ENCODE measurements around the gene ZC3H7A. TPM values are rescaled to one million over a fixed set of nuclear protein-coding genes. Genes with fewer than 3 reads are reported as not detected.

Gene ZC3H7A
- total and polyA plus RNA-seq, 4 donors, result 12.4 to 37.7 (median 24.7) TPM

DNA sequence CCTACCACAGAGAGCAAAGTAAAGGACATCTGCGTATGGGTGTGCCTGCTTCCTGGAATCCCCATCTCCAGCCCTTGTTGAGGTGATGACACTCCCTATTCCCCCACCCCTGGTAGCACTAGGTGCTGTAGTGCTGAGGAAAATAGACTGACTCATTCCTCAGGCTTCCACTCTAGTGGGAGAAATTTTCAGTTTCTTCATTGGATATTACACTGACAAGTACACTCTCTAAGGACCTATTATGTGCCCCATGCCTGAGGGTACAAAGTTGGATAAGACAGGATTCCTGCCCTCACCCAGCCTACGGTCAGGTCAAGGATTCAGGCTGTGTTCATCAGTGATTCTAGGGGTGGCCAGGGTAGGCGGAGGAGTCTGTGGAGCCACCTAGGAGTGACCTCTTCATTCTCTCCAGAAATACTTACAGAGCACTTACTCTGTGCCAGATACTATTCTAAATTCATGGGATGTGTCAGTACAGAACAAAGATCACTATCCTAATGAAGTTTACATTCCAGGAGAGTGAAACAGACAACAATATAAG is 4.5 kb upstream of the ZC3H7A start:
- TF ChIP-seq, protein P1, sequence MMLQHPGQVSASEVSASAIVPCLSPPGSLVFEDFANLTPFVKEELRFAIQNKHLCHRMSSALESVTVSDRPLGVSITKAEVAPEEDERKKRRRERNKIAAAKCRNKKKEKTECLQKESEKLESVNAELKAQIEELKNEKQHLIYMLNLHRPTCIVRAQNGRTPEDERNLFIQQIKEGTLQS (IDR thresholded peaks at IDR 0.05), result no peak
- TF ChIP-seq SP1 (IDR thresholded peaks at IDR 0.05) (no peak), EGR1 (IDR thresholded peaks at IDR 0.05; ENCODE audit: low read depth in 2 of 2) (no peak), JUND (IDR thresholded peaks at IDR 0.05) (no peak)
- Histone ChIP-seq H3K9ac (ENCODE audit: low read depth in 1 of 2, low read length in 2 of 2) (no peak overlapping the region), H3K36me3 (ENCODE audit: control insufficient read depth in 4 of 4, insufficient read depth in 3 of 4, low read depth in 1 of 4, low read length in 3 of 4) (no peaks in the 10 kb centered on the region), H3K9me3 (ENCODE audit: control insufficient read depth in 4 of 4, low read length in 3 of 4) (no peaks in the 10 kb centered on the region), H3K4me3 (ENCODE audit: low read depth in 1 of 3, low read length in 3 of 3) (no peak overlapping the region), H3K27ac (ENCODE audit: low read depth in 1 of 2, low read length in 2 of 2) (no peak overlapping the region), H3K27me3 (ENCODE audit: control insufficient read depth in 4 of 4, insufficient read depth in 4 of 4, low read length in 3 of 4) (no peaks in the 10 kb centered on the region), H3K4me1 (ENCODE audit: control insufficient read depth in 4 of 4, insufficient read depth in 4 of 4, low read length in 3 of 4) (peaks cover 4 to 16% (median 11%) of the 10 kb centered on the region in 4 donors)
- DNase-seq (ENCODE audit: low spot score), result no peak
- 96% methylated on average over 3 of the region's 3 CpGs for WGBS

DNA sequence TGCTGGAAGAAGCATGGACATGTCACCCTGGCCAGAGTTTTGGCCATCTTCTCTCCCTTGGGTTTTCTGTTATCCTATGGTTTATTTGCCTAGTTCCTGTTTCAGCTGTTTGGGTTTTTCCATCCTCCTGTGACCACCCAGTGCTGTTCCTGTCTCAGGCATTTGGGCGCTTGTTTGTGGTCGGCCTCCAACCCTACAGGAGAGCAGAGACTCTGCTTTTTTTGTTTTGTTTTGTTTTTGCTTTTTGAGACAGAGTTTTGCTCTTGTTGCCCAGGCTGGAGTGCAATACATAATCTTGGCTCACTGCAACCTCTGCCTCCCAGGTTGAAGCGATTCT is 3.3 kb upstream of the ZC3H7A start:
- no peak overlapping the region for H3K9ac ChIP-seq (ENCODE audit: low read depth in 1 of 2, low read length in 2 of 2)
- H3K27ac ChIP-seq (ENCODE audit: low read depth in 1 of 2, low read length in 2 of 2), result no peak overlapping the region
- H3K27me3 ChIP-seq (ENCODE audit: control insufficient read depth in 4 of 4, insufficient read depth in 4 of 4, low read length in 3 of 4), result no peaks in the 10 kb centered on the region
- no peaks in the 10 kb centered on the region for H3K36me3 ChIP-seq (ENCODE audit: control insufficient read depth in 4 of 4, insufficient read depth in 3 of 4, low read depth in 1 of 4, low read length in 3 of 4)
- H3K4me3 ChIP-seq (ENCODE audit: low read depth in 1 of 3, low read length in 3 of 3), result no peak overlapping the region
- no peaks in the 10 kb centered on the region for H3K9me3 ChIP-seq (ENCODE audit: control insufficient read depth in 4 of 4, low read length in 3 of 4)
- no peak for DNase-seq (ENCODE audit: low spot score)
- H3K4me1 ChIP-seq (ENCODE audit: control insufficient read depth in 4 of 4, insufficient read depth in 4 of 4, low read length in 3 of 4), result peaks cover 6 to 23% (median 18%) of the 10 kb centered on the region in 4 donors
- TF ChIP-seq RAD21 (IDR thresholded peaks at IDR 0.05) (no peak), EGR1 (IDR thresholded peaks at IDR 0.05; ENCODE audit: low read depth in 2 of 2) (no peak), SP1 (IDR thresholded peaks at IDR 0.05) (no peak), GABPA (IDR thresholded peaks at IDR 0.05 in 1 of 2, conservative IDR thresholded peaks at IDR 0.05 in 1 of 2) (no peak)
- TF ChIP-seq, protein P2, sequence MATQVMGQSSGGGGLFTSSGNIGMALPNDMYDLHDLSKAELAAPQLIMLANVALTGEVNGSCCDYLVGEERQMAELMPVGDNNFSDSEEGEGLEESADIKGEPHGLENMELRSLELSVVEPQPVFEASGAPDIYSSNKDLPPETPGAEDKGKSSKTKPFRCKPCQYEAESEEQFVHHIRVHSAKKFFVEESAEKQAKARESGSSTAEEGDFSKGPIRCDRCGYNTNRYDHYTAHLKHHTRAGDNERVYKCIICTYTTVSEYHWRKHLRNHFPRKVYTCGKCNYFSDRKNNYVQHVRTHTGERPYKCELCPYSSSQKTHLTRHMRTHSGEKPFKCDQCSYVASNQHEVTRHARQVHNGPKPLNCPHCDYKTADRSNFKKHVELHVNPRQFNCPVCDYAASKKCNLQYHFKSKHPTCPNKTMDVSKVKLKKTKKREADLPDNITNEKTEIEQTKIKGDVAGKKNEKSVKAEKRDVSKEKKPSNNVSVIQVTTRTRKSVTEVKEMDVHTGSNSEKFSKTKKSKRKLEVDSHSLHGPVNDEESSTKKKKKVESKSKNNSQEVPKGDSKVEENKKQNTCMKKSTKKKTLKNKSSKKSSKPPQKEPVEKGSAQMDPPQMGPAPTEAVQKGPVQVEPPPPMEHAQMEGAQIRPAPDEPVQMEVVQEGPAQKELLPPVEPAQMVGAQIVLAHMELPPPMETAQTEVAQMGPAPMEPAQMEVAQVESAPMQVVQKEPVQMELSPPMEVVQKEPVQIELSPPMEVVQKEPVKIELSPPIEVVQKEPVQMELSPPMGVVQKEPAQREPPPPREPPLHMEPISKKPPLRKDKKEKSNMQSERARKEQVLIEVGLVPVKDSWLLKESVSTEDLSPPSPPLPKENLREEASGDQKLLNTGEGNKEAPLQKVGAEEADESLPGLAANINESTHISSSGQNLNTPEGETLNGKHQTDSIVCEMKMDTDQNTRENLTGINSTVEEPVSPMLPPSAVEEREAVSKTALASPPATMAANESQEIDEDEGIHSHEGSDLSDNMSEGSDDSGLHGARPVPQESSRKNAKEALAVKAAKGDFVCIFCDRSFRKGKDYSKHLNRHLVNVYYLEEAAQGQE (IDR thresholded peaks at IDR 0.05), result no peak
- TF ChIP-seq, protein P3, sequence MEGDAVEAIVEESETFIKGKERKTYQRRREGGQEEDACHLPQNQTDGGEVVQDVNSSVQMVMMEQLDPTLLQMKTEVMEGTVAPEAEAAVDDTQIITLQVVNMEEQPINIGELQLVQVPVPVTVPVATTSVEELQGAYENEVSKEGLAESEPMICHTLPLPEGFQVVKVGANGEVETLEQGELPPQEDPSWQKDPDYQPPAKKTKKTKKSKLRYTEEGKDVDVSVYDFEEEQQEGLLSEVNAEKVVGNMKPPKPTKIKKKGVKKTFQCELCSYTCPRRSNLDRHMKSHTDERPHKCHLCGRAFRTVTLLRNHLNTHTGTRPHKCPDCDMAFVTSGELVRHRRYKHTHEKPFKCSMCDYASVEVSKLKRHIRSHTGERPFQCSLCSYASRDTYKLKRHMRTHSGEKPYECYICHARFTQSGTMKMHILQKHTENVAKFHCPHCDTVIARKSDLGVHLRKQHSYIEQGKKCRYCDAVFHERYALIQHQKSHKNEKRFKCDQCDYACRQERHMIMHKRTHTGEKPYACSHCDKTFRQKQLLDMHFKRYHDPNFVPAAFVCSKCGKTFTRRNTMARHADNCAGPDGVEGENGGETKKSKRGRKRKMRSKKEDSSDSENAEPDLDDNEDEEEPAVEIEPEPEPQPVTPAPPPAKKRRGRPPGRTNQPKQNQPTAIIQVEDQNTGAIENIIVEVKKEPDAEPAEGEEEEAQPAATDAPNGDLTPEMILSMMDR (IDR thresholded peaks at IDR 0.05; ENCODE audit: low read depth, low read length, missing input control), result no peak
- 95% methylated on average over 3 of the region's 3 CpGs for whole genome bisulfite sequencing

DNA sequence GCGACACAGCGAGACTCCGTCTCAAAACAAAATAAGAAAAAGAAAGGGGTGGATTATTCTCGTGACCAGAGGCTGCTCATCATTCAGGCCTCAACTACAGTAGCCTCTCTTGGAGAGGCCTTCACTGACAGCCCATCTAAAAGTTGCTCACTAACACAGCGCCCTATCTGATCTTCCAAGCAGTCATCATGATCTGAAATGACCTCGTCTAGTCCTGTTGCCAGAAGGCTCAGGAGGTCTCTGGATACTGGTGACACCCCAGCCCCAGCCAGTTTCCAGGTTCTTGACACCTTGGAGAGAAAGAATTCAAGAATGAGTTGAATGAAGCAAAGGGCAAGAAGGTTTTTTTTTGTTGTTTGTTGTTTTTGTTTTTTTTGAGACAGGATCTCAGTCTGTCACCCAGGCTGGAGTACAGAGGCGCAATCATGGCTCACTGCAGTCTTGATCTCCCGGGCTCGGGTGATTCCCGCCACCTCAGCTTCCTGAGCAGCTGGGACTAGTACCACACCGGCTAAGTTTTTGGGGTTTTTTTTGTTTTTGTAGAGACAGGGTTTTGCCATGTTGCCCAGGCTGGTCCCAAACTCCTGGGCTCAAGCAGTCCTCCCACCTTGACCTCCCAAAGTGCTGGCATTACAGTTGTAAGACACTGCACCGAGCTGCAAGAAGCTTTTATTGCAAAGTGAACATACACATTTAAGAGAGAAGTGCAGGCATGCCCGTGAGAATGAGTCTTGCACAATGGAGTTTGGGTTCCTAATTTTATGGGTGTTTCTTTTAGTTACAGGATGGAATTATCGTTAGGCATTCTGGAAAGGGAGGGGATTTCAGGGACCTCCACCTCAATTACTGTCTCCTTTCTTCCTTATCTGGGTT is 2.7 kb upstream of the ZC3H7A start:
- Histone ChIP-seq H3K9me3 (ENCODE audit: control insufficient read depth in 4 of 4, low read length in 3 of 4) (no peaks in the 10 kb centered on the region), H3K36me3 (ENCODE audit: control insufficient read depth in 4 of 4, insufficient read depth in 3 of 4, low read depth in 1 of 4, low read length in 3 of 4) (no peaks in the 10 kb centered on the region), H3K27me3 (ENCODE audit: control insufficient read depth in 4 of 4, insufficient read depth in 4 of 4, low read length in 3 of 4) (no peaks in the 10 kb centered on the region), H3K4me1 (ENCODE audit: control insufficient read depth in 4 of 4, insufficient read depth in 4 of 4, low read length in 3 of 4) (peaks cover 7 to 29% (median 23%) of the 10 kb centered on the region in 4 donors), H3K9ac (ENCODE audit: low read depth in 1 of 2, low read length in 2 of 2) (no peak overlapping the region), H3K27ac (ENCODE audit: low read depth in 1 of 2, low read length in 2 of 2) (no peak overlapping the region), H3K4me3 (ENCODE audit: low read depth in 1 of 3, low read length in 3 of 3) (no peak overlapping the region)
- no peak for DNase-seq (ENCODE audit: low spot score)
- WGBS, result 85% methylated on average over 14 of the region's 14 CpGs
- no peak for TF ChIP-seq HNF4A (conservative IDR thresholded peaks at IDR 0.05)
- TF ChIP-seq NR2F2 (IDR thresholded peaks at IDR 0.05), result no peak
- no peak for TF ChIP-seq YY1 (IDR thresholded peaks at IDR 0.05)
- TF ChIP-seq, protein P4, sequence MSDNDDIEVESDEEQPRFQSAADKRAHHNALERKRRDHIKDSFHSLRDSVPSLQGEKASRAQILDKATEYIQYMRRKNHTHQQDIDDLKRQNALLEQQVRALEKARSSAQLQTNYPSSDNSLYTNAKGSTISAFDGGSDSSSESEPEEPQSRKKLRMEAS (IDR thresholded peaks at IDR 0.05), result no peak
- no peak for TF ChIP-seq RXRA (IDR thresholded peaks at IDR 0.05)
- TF ChIP-seq, protein P2 (IDR thresholded peaks at IDR 0.05), result no peak
